ENCODE results near the gene SPTBN1. TPM values are rescaled to one million over a fixed set of nuclear protein-coding genes. Genes with fewer than 3 reads are reported as not detected.

Gene SPTBN1
- total and polyA plus RNA-seq, 9 of the 15 experiments (the other 6 are each of a cell fraction or from before 2014, with no cell fraction given), result 8.9 to 66.8 (median 31.4) TPM

GRCh38 chr2:54570925-54571694 is 115.0 kb downstream of the SPTBN1 start (continued):
- TF ChIP-seq DEAF1 (CRISPR knock-in tag; IDR thresholded peaks at IDR 0.05), result 0 out of 2 replicates have a peak, but pooled peaks have one; percentile 17
- TF ChIP-seq SETDB1 (IDR thresholded peaks at IDR 0.05; ENCODE audit: low read length), result no peak
- TF ChIP-seq TCFL5 (CRISPR knock-in tag; conservative IDR thresholded peaks at IDR 0.05), result no peak
- TF ChIP-seq YY1 (IDR thresholded peaks at IDR 0.05; ENCODE audit: borderline replicate concordance in 1 of 3, control insufficient read depth in 1 of 3, extremely low read depth in 1 of 3, insufficient read depth in 3 of 3, insufficient read length in 1 of 3, insufficient replicate concordance in 2 of 3, low read depth in 1 of 3, low read length in 2 of 3), result no peak
- TF ChIP-seq ZNF134 (CRISPR knock-in tag; conservative IDR thresholded peaks at IDR 0.05), result peak; percentile 45; the same call in 1 of the 2 replicates
- no peak for TF ChIP-seq ZBTB17 (CRISPR knock-in tag; IDR thresholded peaks at IDR 0.05)
- TF ChIP-seq NFRKB (IDR thresholded peaks at IDR 0.05; ENCODE audit: low read depth), result no peak
- TF ChIP-seq ZNF740 (CRISPR knock-in tag; IDR thresholded peaks at IDR 0.05), result peak; percentile 59; the same call in 1 of the 2 replicates
- TF ChIP-seq ZNF740 (tag; IDR thresholded peaks at IDR 0.05), result no peak
- no peak for TF ChIP-seq KAT2B (IDR thresholded peaks at IDR 0.05; ENCODE audit: low read depth, low read length)
- no peak for TF ChIP-seq NR0B1 (IDR thresholded peaks at IDR 0.05; ENCODE audit: partially characterized antibody)
- TF ChIP-seq NCOA6 (IDR thresholded peaks at IDR 0.05), result no peak
- TF ChIP-seq GATAD2B (IDR thresholded peaks at IDR 0.05; ENCODE audit: borderline replicate concordance), result no peak
- TF ChIP-seq DMBX1 (CRISPR knock-in tag; IDR thresholded peaks at IDR 0.05; ENCODE audit: borderline replicate concordance), result peak; percentile 78; the same call in 1 of the 2 replicates
- TF ChIP-seq TBP (optimal IDR thresholded peaks at IDR 0.05; ENCODE audit: low read depth, low read length), result no peak
- TF ChIP-seq PCBP2 (IDR thresholded peaks at IDR 0.05; ENCODE audit: low read depth, low read length, poor library complexity, severe bottlenecking), result no peak
- TF ChIP-seq RAD21 (CRISPR knock-in tag; conservative IDR thresholded peaks at IDR 0.05 in 1 of 2, IDR thresholded peaks at IDR 0.05 in 1 of 2), result peak in 1 of 2 experiments; percentile 26; a peak in 2 of 4 replicates
- no peak for TF ChIP-seq CREB5 (CRISPR knock-in tag; IDR thresholded peaks at IDR 0.05)
- TF ChIP-seq LARP7 (IDR thresholded peaks at IDR 0.05), result no peak
- no peak for TF ChIP-seq SNIP1 (IDR thresholded peaks at IDR 0.05; ENCODE audit: low read depth)
- no peak for TF ChIP-seq KAT8 (IDR thresholded peaks at IDR 0.05; ENCODE audit: low read depth)

All from K562 (cell line).